Activated CD4-positive, alpha-beta T cell treated with anti-CD3 and anti-CD28 coated beads for 4 hours (primary cell): ENCODE data around the gene STAT6.

Experiments
- DNase-seq, 2 donors: peaks; one replicate each; pipeline ENCODE4 v3.0.0-alpha.2; 2020

The STAT6 gene

GRCh38 chr12:57098546-57098945, 12.6 kb downstream of the STAT6 start:
- no peak for DNase-seq

GRCh38 chr12:57097554-57097835, 13.7 kb downstream of the STAT6 start:
- DNase-seq = no peak

GRCh38 chr12:57096748-57097553, 14.2 kb downstream of the STAT6 start:
- DNase-seq = no peak

GRCh38 chr12:57096099-57096572, 15.0 kb downstream of the STAT6 start:
- no peak for DNase-seq

- no peak for DNase-seq
These were observed 15.7 kb downstream of the STAT6 start for GRCh38 chr12:57095440-57095839.

- no peak for DNase-seq
These were observed 16.7 kb downstream of the STAT6 start for GRCh38 chr12:57094208-57095160.

GRCh38 chr12:57093415-57094207, 17.6 kb downstream of the STAT6 start:
- peak; percentile 80 to 83 for DNase-seq

GRCh38 chr12:57092876-57093414, 18.2 kb downstream of the STAT6 start:
- DNase-seq = no peak

- no peak for DNase-seq
These were observed 18.7 kb downstream of the STAT6 start for GRCh38 chr12:57092529-57092862.

GRCh38 chr12:57091638-57092528, 19.3 kb downstream of the STAT6 start:
- DNase-seq = no peak

- DNase-seq = no peak
These were observed 20.1 kb downstream of the STAT6 start for GRCh38 chr12:57090924-57091637.

- no peak for DNase-seq
These were observed 20.7 kb downstream of the STAT6 start for GRCh38 chr12:57090490-57090889.

GRCh38 chr12:57089271-57090245, 21.6 kb downstream of the STAT6 start:
- DNase-seq = peak; percentile 69 to 78

GRCh38 chr12:57088354-57089270, 22.6 kb downstream of the STAT6 start, which contains the start of gene NAB2:
NAB2 (plus strand) TSS chr12:57089114; CDS start chr12:57089272, 158 bp downstream.
- peak; percentile 90 to 96 for DNase-seq

GRCh38 chr12:57087691-57088353, 23.3 kb downstream of the STAT6 start:
- peak; percentile 84 to 91 for DNase-seq

- peak; percentile 97 to 98 for DNase-seq
These were observed 24.0 kb downstream of the STAT6 start for GRCh38 chr12:57087010-57087690.

GRCh38 chr12:57086493-57087009, 24.6 kb downstream of the STAT6 start:
- DNase-seq = peak; percentile 74 to 84
